GM18861 (cell line): ENCODE results near the gene SKI.

ENCODE experiments used
- ATAC-seq: cut with Tn5 transposase; IDR thresholded peaks from one replicate; pipeline ENCODE4 v1.9.1; 2021; ENCODE audit not compliant: unreplicated experiment

The SKI gene

GRCh38 chr1:2304282-2304681, 76.2 kb downstream of the SKI start:
- ATAC-seq, result no peak

GRCh38 chr1:2304921-2305681, 77.0 kb downstream of the SKI start:
- ATAC-seq, result no peak

GRCh38 chr1:2306151-2306978, 78.2 kb downstream of the SKI start:
- no peak for ATAC-seq

DNA sequence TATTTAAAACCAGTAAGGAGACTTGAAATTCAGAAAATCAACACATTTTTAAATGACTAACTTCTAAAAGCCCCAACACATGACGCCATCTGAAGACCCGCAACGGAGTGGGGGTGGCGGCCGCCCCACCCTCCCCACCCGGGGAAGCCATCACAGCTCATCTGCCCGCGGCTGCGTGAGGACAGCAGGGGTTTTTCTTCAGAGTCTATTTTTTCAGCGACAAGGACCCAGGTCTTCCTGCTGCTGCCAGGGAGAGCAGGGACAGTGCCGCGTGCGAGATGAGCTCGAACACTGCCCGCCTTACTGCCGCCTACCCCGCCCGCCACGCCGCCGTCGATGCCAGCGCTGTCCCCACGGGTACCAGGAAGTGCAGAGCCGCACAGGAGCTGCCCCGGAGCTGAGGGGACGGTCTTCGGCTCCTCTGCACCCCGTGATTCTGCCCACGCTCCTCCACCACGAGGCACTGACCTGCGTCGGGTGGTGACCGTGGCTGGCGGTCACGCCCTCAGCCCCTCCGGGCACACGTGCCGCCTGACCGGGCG, 79.0 kb downstream of the SKI start:
- no peak for ATAC-seq

GRCh38 chr1:2307972-2308371, 79.9 kb downstream of the SKI start:
- ATAC-seq, result no peak

- ATAC-seq, result no peak
Measured at GRCh38 chr1:2308844-2309243, 80.7 kb downstream of the SKI start.

DNA sequence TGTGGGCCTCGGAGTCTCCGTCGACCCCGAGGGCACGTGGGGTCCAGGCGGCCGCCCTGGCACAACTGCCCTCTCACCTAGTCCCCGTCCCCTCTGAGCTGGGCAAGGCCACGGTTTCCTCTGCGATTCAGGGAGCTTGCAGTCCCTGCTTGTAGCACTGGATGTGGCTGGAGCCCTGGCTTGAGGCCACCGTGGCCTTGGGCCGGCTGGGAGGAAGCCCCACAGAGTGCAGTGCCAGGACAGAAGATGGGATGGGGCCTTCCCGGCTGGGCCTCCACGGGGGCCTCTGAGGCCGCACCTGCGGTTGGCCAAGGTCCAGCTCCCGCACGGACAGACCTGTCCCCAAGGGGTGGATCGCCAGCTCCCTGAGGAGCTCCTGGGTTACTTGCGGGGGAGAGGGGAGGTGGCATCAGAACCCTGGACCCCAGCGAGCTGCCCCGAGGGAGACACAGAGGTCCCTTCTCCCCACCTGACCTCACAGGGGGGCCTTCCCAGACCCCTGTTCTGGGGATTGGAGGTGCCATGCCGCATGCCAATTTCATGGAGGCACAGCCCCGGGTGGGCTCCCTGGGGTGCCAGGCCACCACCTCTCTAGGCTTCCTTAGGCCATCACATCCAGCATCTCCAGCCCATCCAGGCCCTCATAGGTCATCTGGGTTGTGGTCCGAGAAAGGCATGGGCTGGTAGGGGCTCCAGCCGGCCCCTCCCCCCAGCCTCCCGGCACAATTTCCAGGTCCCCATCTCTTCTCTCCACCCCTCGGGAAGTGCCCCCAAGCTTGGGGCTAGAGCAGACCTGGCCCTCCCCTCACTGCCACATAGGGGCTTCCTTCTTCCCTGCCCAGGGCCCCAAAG, 82.4 kb downstream of the SKI start:
- ATAC-seq, result no peak

DNA sequence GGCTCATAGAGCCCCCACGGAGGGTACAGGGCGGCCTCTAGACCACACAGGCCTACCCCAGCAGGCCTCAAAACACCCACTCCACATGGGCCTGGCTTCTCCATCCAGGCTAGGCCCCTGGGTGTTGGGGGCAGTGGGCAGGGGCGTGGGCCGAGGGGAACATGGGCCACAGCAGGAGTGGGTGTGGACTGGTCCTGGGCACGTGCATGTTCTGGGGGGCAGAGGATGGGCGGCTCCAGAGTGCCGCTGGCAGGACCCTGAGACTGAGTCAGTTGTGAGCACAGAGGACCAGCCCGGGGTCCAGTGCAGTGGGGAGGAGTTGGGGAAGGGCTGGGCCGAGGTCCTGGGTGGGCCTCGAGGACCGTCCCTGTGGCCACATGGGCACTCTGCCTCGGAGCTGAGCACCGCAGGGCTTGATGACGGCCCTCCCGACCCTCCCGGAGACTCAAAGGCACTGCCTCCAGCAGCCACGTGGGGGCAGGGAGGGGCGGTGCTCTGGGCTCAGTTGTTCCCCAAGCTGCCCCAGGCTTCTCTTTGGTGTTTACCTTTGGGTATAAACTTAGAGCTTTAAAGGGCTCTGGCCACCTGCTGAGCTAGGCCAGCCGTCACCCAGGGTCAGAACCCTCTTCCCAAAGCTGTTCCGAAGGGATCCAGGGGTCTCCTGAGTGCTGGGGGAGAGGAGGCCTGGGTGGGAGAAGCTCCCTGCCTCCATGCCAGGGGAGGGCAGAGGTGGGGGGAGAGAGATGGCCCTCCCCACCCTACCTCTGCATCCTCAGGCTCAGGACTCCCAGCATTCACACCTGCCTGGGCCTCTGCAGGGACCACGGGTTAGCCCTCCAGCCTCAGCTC, 83.3 kb downstream of the SKI start:
- no peak for ATAC-seq

DNA sequence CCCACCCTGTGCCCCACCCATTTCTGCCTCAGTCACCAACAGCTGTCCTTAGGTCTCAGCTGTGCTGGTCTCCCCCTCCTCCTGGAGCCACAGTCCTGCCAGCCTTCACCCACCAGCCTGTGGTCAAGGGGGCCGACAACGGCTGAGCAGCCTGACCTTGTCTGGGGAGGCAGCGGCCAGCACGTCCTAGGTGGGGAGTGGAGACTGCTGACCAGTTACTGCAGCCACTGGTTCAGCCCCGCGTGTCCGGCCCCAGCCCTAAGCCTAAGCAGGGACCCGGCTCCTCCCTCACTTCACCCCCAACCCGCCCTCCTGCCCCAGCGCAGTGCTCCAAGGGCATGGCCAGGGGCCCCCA, 84.0 kb downstream of the SKI start:
- no peak for ATAC-seq

- no peak for ATAC-seq
Measured at GRCh38 chr1:2312515-2313301, 84.6 kb downstream of the SKI start.

- no peak for ATAC-seq
Measured at GRCh38 chr1:2313651-2314261, 85.6 kb downstream of the SKI start.

- no peak for ATAC-seq
Measured at GRCh38 chr1:2314273-2314802, 86.2 kb downstream of the SKI start.

DNA sequence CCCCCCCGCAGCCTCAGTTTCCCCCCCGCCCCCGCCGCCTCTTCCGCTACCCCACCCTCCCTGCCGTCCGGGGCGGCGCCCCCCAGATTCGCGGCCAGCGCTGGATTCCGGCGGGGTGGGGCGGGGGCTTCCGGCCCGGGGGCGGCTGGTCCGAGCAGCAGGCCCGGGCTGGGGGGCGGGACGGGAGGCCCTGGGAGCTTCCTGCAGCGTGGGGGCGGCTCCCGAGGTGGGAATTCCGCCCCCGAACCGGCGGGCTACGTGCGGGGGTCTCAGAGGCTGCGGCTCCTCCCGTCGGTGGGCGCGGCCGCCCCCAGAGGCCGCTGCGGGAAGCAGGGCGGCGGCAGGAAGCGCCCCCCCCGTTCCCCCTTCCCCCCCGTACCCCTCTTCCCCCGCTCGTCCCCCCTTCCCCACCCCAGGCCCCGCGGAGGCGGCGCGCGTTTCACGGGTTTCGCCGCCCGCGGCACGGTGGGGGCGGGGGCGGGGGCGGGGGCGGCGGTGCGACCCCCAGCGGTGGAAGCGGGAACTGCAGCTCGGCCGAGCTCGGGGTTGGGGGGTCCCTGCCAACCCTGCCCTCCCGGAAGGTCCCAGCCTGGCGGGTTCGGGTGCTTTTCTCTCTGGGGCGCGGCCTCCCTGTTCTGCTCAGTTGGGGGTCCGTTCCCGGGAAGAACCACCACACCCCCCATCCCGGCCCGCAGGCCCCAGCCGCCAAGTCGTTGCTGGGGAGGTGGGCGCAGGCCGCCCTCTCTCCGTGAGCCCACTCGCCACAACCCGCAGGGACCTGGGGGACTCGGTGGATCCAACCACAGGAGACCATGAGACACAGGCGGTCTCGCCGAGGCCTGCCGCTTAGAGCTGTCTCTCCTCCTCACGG, 86.9 kb downstream of the SKI start:
- ATAC-seq, result no peak

DNA sequence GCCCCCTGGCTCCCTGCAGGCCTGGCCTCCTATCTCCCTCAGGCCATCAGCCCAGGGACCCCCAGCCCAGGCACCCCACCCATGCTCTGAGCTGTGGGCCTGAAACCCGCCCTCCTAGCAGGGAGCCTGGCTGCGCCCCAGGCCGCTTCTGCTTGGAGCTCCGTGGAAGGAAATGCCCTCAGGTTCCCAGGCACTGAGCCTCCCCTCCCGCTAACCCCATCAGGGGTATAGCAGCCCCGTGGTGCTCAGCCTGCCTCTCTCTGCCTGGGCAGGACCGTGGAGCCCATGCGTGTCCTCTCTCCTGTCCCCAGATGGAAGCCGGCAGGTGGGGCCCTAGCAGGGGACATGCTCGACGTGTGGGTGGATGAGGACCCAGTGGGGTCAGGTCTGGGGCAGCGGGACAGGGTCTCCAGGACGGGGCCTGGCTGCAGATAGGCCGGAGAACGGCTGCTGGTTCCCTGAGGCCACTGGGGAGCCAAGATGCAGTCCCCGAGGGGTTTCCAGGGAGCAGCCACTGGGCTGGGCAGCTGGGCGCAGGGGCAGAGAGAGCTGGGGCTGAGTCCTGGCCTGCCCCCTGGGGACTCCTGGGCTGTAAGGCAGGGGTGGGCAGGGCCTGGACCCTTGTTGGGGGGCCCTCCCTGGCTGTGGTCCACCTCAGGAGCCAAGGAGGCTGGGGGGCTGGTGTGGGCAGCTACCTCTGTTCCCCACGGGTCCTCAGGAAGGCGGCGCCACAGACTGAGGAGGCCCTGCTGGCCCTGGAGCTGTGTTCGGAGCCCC, 87.7 kb downstream of the SKI start:
- no peak for ATAC-seq

GRCh38 chr1:2316451-2316961, 88.4 kb downstream of the SKI start:
- ATAC-seq, result no peak

DNA sequence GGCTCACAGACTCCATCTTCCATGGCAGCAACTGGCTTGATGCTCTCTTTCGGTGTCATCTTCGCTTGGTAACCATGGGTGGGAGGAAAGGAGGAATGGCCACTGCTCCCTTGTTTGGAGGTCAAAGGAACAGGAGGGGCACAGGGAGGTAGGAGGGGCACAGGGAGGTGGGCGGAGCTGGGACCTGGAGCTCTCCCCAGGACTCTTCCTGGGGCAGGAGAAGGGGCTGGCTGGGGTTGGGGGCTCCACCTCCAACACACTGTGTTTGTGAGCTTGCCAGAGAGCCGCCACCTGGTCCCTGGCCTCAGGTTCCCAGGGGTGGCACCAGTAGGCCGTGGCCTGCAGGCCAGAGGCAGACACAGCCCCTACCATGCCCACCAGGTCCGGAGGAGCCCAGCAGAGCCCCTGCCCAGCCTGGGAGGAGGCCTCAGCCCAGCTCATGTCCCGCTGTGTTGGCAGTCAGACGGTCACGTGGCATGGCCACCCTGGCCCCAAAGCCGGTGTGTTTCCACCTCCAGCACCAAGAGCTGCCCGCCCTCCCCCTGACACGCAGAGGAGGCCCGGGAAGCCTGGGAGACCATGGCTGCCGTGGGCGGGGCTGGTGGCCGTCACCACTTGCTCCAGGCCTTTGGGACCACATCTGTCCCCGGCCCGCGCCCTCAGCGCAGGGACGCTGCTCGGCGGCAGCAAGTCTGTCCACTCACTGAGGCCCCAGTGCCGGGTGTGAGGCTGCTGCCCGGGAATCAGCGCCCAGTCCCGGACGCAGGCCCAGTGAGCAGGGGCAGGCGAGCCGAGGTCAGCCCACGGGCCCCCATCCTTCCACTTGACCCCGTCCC, 89.3 kb downstream of the SKI start:
- ATAC-seq, result no peak
